ENCODE measurements around the gene TTC22. TPM values are rescaled to one million over a fixed set of nuclear protein-coding genes. Genes with fewer than 3 reads are reported as not detected.

TTC22 gene
- total and polyA plus RNA-seq, 4 experiments from 2014 or later = 1.4 to 19.0 (median 12.1) TPM

- H3K27me3 ChIP-seq (ENCODE audit: insufficient read depth, low read length) = no peaks in the 10 kb centered on the region
- Mint-ChIP-seq H3K36me3 (peaks cover 21 to 38% of the 10 kb centered on the region in 2 donors), H3K4me1 (peaks cover 32 to 72% (median 58%) of the 10 kb centered on the region in 4 donors), H3K27ac (peak overlapping the region; percentile 65 to 91 (median 89)), H3K9me3 (no peaks in the 10 kb centered on the region), H3K27me3 (no peaks in the 10 kb centered on the region), H3K4me3 (peak overlapping the region; percentile 89 to 97 (median 90))
- peak overlapping the region; percentile 89 to 90 for H3K4me3 ChIP-seq (ENCODE audit: low read length in 2 of 2)
- no peaks in the 10 kb centered on the region for H3K9me3 ChIP-seq (ENCODE audit: control insufficient read depth in 1 of 2, low read length in 2 of 2)
- peaks cover 35% of the 10 kb centered on the region for H3K4me1 ChIP-seq (ENCODE audit: insufficient read depth, low read length)
- intact Hi-C loops (cut with micrococcal nuclease) = no loop called here
- CTCF ChIA-PET (ENCODE audit: partially characterized antibody) = interaction anchor here (3.2 to 3.5 kb wide), 2 partner anchors 11 to 32 kb away, joined by 22 to 29 read pairs; no protein-coding TSS in a partner anchor
- H3K36me3 ChIP-seq (ENCODE audit: insufficient read depth, low read length) = no peaks in the 10 kb centered on the region
- POLR2A ChIA-PET (ENCODE audit: partially characterized antibody) = interaction anchor here (2.9 to 3.7 kb wide), 3 partner anchors 35 to 746 kb away, joined by 18 to 24 read pairs (median 18); partner anchors contain the start of genes PARS2, TCEANC2, TMEM59 and TTC4
- peak overlapping the region; percentile 68 for H3K27ac ChIP-seq (ENCODE audit: low read depth, low read length)
- DNase-seq = no peak
Measured at GRCh38 chr1:54798769-54799641, 2.1 kb downstream of the TTC22 start.

- H3K27me3 ChIP-seq (ENCODE audit: insufficient read depth, low read length) = no peaks in the 10 kb centered on the region
- Mint-ChIP-seq H3K4me3 (peak overlapping the region in 5 of 8 donors; percentile 6 to 91 (median 35)), H3K36me3 (peaks cover 29 to 43% of the 10 kb centered on the region in 2 donors), H3K9me3 (no peaks in the 10 kb centered on the region), H3K4me1 (peaks cover 32 to 67% (median 52%) of the 10 kb centered on the region in 4 donors), H3K27ac (peak overlapping the region in 6 of 7 donors; percentile 30 to 90 (median 74)), H3K27me3 (no peaks in the 10 kb centered on the region)
- H3K4me3 ChIP-seq (ENCODE audit: low read length in 2 of 2) = no peak overlapping the region
- H3K4me1 ChIP-seq (ENCODE audit: insufficient read depth, low read length) = peaks cover 33% of the 10 kb centered on the region
- intact Hi-C loops (cut with micrococcal nuclease) = no loop called here
- H3K9me3 ChIP-seq (ENCODE audit: control insufficient read depth in 1 of 2, low read length in 2 of 2) = no peaks in the 10 kb centered on the region
- H3K27ac ChIP-seq (ENCODE audit: low read depth, low read length) = no peak overlapping the region
- H3K36me3 ChIP-seq (ENCODE audit: insufficient read depth, low read length) = peaks cover 5% of the 10 kb centered on the region
- no peak for DNase-seq
- ChIA-PET CTCF (ENCODE audit: partially characterized antibody) (interaction anchor here (0.6 kb wide), 1 partner anchor 430 kb away, joined by 3 read pairs; no protein-coding TSS in a partner anchor), POLR2A (ENCODE audit: partially characterized antibody) (no interaction called here)
Measured at GRCh38 chr1:54798206-54798605, 2.9 kb downstream of the TTC22 start.

- CTCF ChIA-PET (ENCODE audit: partially characterized antibody) = no interaction called here
Measured at GRCh38 chr1:54796902-54797301, 4.2 kb downstream of the TTC22 start.

GRCh38 chr1:54795841-54796468 is 5.2 kb downstream of the TTC22 start:
- Mint-ChIP-seq H3K9me3 (peaks cover 0 to 10% (median 0%) of the 10 kb centered on the region in 8 donors), H3K4me1 (peaks cover 27 to 53% (median 40%) of the 10 kb centered on the region in 4 donors), H3K27ac (peak overlapping the region in 2 of 7 donors; percentile 50 to 60), H3K4me3 (no peak overlapping the region), H3K27me3 (no peaks in the 10 kb centered on the region), H3K36me3 (peaks cover 46 to 58% of the 10 kb centered on the region in 2 donors)
- CTCF ChIA-PET (ENCODE audit: partially characterized antibody) = no interaction called here
- intact Hi-C loops (cut with micrococcal nuclease) = no loop called here
- no peak for DNase-seq
- H3K4me3 ChIP-seq (ENCODE audit: low read length in 2 of 2) = no peak overlapping the region
- POLR2A ChIA-PET (ENCODE audit: partially characterized antibody) = no interaction called here
- H3K4me1 ChIP-seq (ENCODE audit: insufficient read depth, low read length) = peaks cover 26% of the 10 kb centered on the region
- peaks cover 0 to 4% of the 10 kb centered on the region in 2 donors for H3K9me3 ChIP-seq (ENCODE audit: control insufficient read depth in 1 of 2, low read length in 2 of 2)
- H3K27me3 ChIP-seq (ENCODE audit: insufficient read depth, low read length) = no peaks in the 10 kb centered on the region
- no peak overlapping the region for H3K27ac ChIP-seq (ENCODE audit: low read depth, low read length)
- peaks cover 10% of the 10 kb centered on the region for H3K36me3 ChIP-seq (ENCODE audit: insufficient read depth, low read length)

More at GRCh38 chr1:54796902-54797301, 4.2 kb downstream of the TTC22 start:
- peaks cover 10% of the 10 kb centered on the region for H3K36me3 ChIP-seq (ENCODE audit: insufficient read depth, low read length)
- Mint-ChIP-seq H3K36me3 (peaks cover 38 to 52% of the 10 kb centered on the region in 2 donors), H3K9me3 (peaks cover 0 to 7% (median 0%) of the 10 kb centered on the region in 8 donors), H3K27me3 (no peaks in the 10 kb centered on the region), H3K4me3 (peak overlapping the region in 2 of 8 donors; percentile 27 to 50), H3K4me1 (peaks cover 31 to 60% (median 47%) of the 10 kb centered on the region in 4 donors), H3K27ac (peak overlapping the region in 5 of 7 donors; percentile 42 to 79 (median 60))
- POLR2A ChIA-PET (ENCODE audit: partially characterized antibody) = no interaction called here
- H3K27ac ChIP-seq (ENCODE audit: low read depth, low read length) = no peak overlapping the region
- intact Hi-C loops (cut with micrococcal nuclease) = no loop called here
- no peaks in the 10 kb centered on the region for H3K27me3 ChIP-seq (ENCODE audit: insufficient read depth, low read length)
- peaks cover 32% of the 10 kb centered on the region for H3K4me1 ChIP-seq (ENCODE audit: insufficient read depth, low read length)
- no peak for DNase-seq
- H3K4me3 ChIP-seq (ENCODE audit: low read length in 2 of 2) = no peak overlapping the region
- peaks cover 0 to 2% of the 10 kb centered on the region in 2 donors for H3K9me3 ChIP-seq (ENCODE audit: control insufficient read depth in 1 of 2, low read length in 2 of 2)

GRCh38 chr1:54795356-54795665 is 5.8 kb downstream of the TTC22 start:
- no peak for DNase-seq
- Mint-ChIP-seq H3K9me3 (peaks cover 0 to 10% (median 0%) of the 10 kb centered on the region in 8 donors), H3K4me1 (peaks cover 27 to 52% (median 40%) of the 10 kb centered on the region in 4 donors), H3K27ac (peak overlapping the region in 2 of 7 donors; percentile 19 to 36), H3K27me3 (no peaks in the 10 kb centered on the region), H3K4me3 (no peak overlapping the region), H3K36me3 (peaks cover 48 to 59% of the 10 kb centered on the region in 2 donors)
- Histone ChIP-seq H3K4me3 (ENCODE audit: low read length in 2 of 2) (no peak overlapping the region), H3K27me3 (ENCODE audit: insufficient read depth, low read length) (no peaks in the 10 kb centered on the region), H3K4me1 (ENCODE audit: insufficient read depth, low read length) (peaks cover 23% of the 10 kb centered on the region), H3K36me3 (ENCODE audit: insufficient read depth, low read length) (peaks cover 10% of the 10 kb centered on the region), H3K27ac (ENCODE audit: low read depth, low read length) (no peak overlapping the region), H3K9me3 (ENCODE audit: control insufficient read depth in 1 of 2, low read length in 2 of 2) (peaks cover 0 to 4% of the 10 kb centered on the region in 2 donors)
- intact Hi-C loops (cut with micrococcal nuclease) = no loop called here
- POLR2A ChIA-PET (ENCODE audit: partially characterized antibody) = no interaction called here
- CTCF ChIA-PET (ENCODE audit: partially characterized antibody) = no interaction called here

GRCh38 chr1:54794451-54795355 is 6.4 kb downstream of the TTC22 start:
- H3K36me3 ChIP-seq (ENCODE audit: insufficient read depth, low read length) = peaks cover 10% of the 10 kb centered on the region
- peaks cover 0 to 10% (median 0%) of the 10 kb centered on the region in 8 donors for H3K9me3 Mint-ChIP-seq
- peaks cover 54 to 62% of the 10 kb centered on the region in 2 donors for H3K36me3 Mint-ChIP-seq
- no peak overlapping the region for H3K27ac ChIP-seq (ENCODE audit: low read depth, low read length)
- ChIA-PET CTCF (ENCODE audit: partially characterized antibody) (no interaction called here), POLR2A (ENCODE audit: partially characterized antibody) (no interaction called here)
- H3K4me3 Mint-ChIP-seq = no peak overlapping the region
- no peaks in the 10 kb centered on the region for H3K27me3 ChIP-seq (ENCODE audit: insufficient read depth, low read length)
- peaks cover 0 to 4% of the 10 kb centered on the region in 2 donors for H3K9me3 ChIP-seq (ENCODE audit: control insufficient read depth in 1 of 2, low read length in 2 of 2)
- H3K27me3 Mint-ChIP-seq = no peaks in the 10 kb centered on the region
- no peak overlapping the region for H3K4me3 ChIP-seq (ENCODE audit: low read length in 2 of 2)
- peaks cover 17% of the 10 kb centered on the region for H3K4me1 ChIP-seq (ENCODE audit: insufficient read depth, low read length)
- intact Hi-C loops (cut with micrococcal nuclease) = no loop called here
- peaks cover 21 to 47% (median 34%) of the 10 kb centered on the region in 4 donors for H3K4me1 Mint-ChIP-seq
- peak overlapping the region in 3 of 7 donors; percentile 44 to 87 (median 48) for H3K27ac Mint-ChIP-seq
- no peak for DNase-seq
